ENCODE measurements around the gene NISCH. TPM values are rescaled to one million over a fixed set of nuclear protein-coding genes. Genes with fewer than 3 reads are reported as not detected.

The NISCH gene
- total and polyA plus RNA-seq, 2 donors (not counting 3 experiments of a cell fraction or from before 2014, with no cell fraction given): 156 to 178 TPM

GRCh38 chr3:52433328-52433995, 21.9 kb upstream of the NISCH start:
- CTCF ChIA-PET: interaction anchor here (0.8 to 3.2 kb wide), 5 partner anchors 8 to 213 kb away, joined by 3 to 26 read pairs (median 4); no protein-coding TSS in a partner anchor
- intact Hi-C loops (cut with micrococcal nuclease) (no loop called here), dilution Hi-C loops (cut with MboI; ENCODE audit: extremely low pct_ligation_motif_present, low sequenced_read_pairs) (no loop called here)
- Histone ChIP-seq H3K4me3 (replicated peaks in 1 of 3; ENCODE audit: insufficient read depth in 1 of 3, low read depth in 1 of 3, low read length in 3 of 3) (no peak overlapping the region), H3K9me3 (replicated peaks; ENCODE audit: control insufficient read depth, insufficient read depth, low read length) (no peaks in the 10 kb centered on the region), H3K9me1 (replicated peaks; ENCODE audit: control insufficient read depth, extremely low read depth, insufficient read depth, low read length) (no peaks in the 10 kb centered on the region), H3K79me2 (ENCODE audit: control insufficient read depth, insufficient read depth, low read length) (no peaks in the 10 kb centered on the region), H3K4me2 (ENCODE audit: insufficient read depth, low read length) (no peak overlapping the region), H2AFZ (ENCODE audit: low read depth, low read length) (no peak overlapping the region), H4K20me1 (replicated peaks; ENCODE audit: control insufficient read depth, extremely low read depth, insufficient read depth, low read length) (no peaks in the 10 kb centered on the region), H3K36me3 (ENCODE audit: control insufficient read depth in 2 of 2, extremely low read depth in 1 of 2, insufficient read depth in 2 of 2, low read length in 2 of 2) (peaks cover 0 to 7% of the 10 kb centered on the region in 2 experiments), H3K9ac (replicated peaks; ENCODE audit: extremely low read depth, insufficient read depth, low read length) (no peak overlapping the region), H3K4me1 (ENCODE audit: control insufficient read depth, extremely low read depth, insufficient read depth, low read length) (peaks cover 25% of the 10 kb centered on the region), H3K27me3 (ENCODE audit: control insufficient read depth in 2 of 2, insufficient read depth in 2 of 2, low read length in 2 of 2) (no peaks in the 10 kb centered on the region), H3K27ac (ENCODE audit: insufficient read depth, low read depth, low read length) (no peak overlapping the region)
- FAIRE-seq: no peak
- POLR2A ChIA-PET: no interaction called here
- no peak for TF ChIP-seq POLR2AphosphoS5 (IDR thresholded peaks at IDR 0.05; ENCODE audit: insufficient read depth, low read depth, low read length)
- no peak for TF ChIP-seq JUN (IDR thresholded peaks at IDR 0.05; ENCODE audit: borderline replicate concordance, insufficient read depth, insufficient read length, low read depth)
- no peak for TF ChIP-seq GATA2 (IDR thresholded peaks at IDR 0.05; ENCODE audit: insufficient read depth, insufficient read length, low read depth, low read length)
- TF ChIP-seq EZH2 (IDR thresholded peaks at IDR 0.05; ENCODE audit: borderline replicate concordance, low read depth, low read length, severe bottlenecking): no peak
- TF ChIP-seq MYC (IDR thresholded peaks at IDR 0.05; ENCODE audit: low read depth, low read length): no peak
- TF ChIP-seq POLR2A (IDR thresholded peaks at IDR 0.05; ENCODE audit: low read depth, low read length): no peak
- no peak for TF ChIP-seq MAX (IDR thresholded peaks at IDR 0.05; ENCODE audit: insufficient read depth, insufficient read length)
- DNase-seq (ENCODE audit: low read depth, low spot score): no peak
- BruUV-seq (replicated peaks): TSS peak; percentile 31

GRCh38 chr3:52433996-52434479, 21.4 kb upstream of the NISCH start:
- H3K4me1 ChIP-seq (ENCODE audit: control insufficient read depth, extremely low read depth, insufficient read depth, low read length): peaks cover 21% of the 10 kb centered on the region
- no peak for FAIRE-seq
- no peak for DNase-seq (ENCODE audit: low read depth, low spot score)
- H3K27me3 ChIP-seq (ENCODE audit: control insufficient read depth in 2 of 2, insufficient read depth in 2 of 2, low read length in 2 of 2): no peaks in the 10 kb centered on the region
- peaks cover 0 to 8% of the 10 kb centered on the region in 2 experiments for H3K36me3 ChIP-seq (ENCODE audit: control insufficient read depth in 2 of 2, extremely low read depth in 1 of 2, insufficient read depth in 2 of 2, low read length in 2 of 2)
- no peak overlapping the region for H3K4me2 ChIP-seq (ENCODE audit: insufficient read depth, low read length)
- TF ChIP-seq POLR2A (IDR thresholded peaks at IDR 0.05; ENCODE audit: low read depth, low read length) (no peak), FOS (IDR thresholded peaks at IDR 0.05; ENCODE audit: borderline replicate concordance, insufficient read depth, low read length) (no peak), JUN (IDR thresholded peaks at IDR 0.05; ENCODE audit: borderline replicate concordance, insufficient read depth, insufficient read length, low read depth) (no peak), CTCF (IDR thresholded peaks at IDR 0.05; ENCODE audit: extremely low read depth in 1 of 2, insufficient read depth in 1 of 2, low read depth in 1 of 2, low read length in 2 of 2) (no peak), GATA2 (IDR thresholded peaks at IDR 0.05; ENCODE audit: insufficient read depth, insufficient read length, low read depth, low read length) (no peak)
- H4K20me1 ChIP-seq (replicated peaks; ENCODE audit: control insufficient read depth, extremely low read depth, insufficient read depth, low read length): no peaks in the 10 kb centered on the region
- POLR2A ChIA-PET: no interaction called here
- no peak overlapping the region for H3K4me3 ChIP-seq (replicated peaks in 1 of 3; ENCODE audit: insufficient read depth in 1 of 3, low read depth in 1 of 3, low read length in 3 of 3)
- dilution Hi-C loops (cut with MboI; ENCODE audit: extremely low pct_ligation_motif_present, low sequenced_read_pairs): no loop called here
- no peaks in the 10 kb centered on the region for H3K9me1 ChIP-seq (replicated peaks; ENCODE audit: control insufficient read depth, extremely low read depth, insufficient read depth, low read length)
- intact Hi-C loops (cut with micrococcal nuclease): no loop called here
- no TSS peak for BruUV-seq (replicated peaks)
- H3K9ac ChIP-seq (replicated peaks; ENCODE audit: extremely low read depth, insufficient read depth, low read length): no peak overlapping the region
- CTCF ChIA-PET: no interaction called here
- no peaks in the 10 kb centered on the region for H3K9me3 ChIP-seq (replicated peaks; ENCODE audit: control insufficient read depth, insufficient read depth, low read length)
- H2AFZ ChIP-seq (ENCODE audit: low read depth, low read length): no peak overlapping the region
- no peaks in the 10 kb centered on the region for H3K79me2 ChIP-seq (ENCODE audit: control insufficient read depth, insufficient read depth, low read length)
- H3K27ac ChIP-seq (ENCODE audit: insufficient read depth, low read depth, low read length): no peak overlapping the region

All from endothelial cell of umbilical vein (primary cell).